Measurements from ENCODE around the gene CCDC192.

- no peak for TF ChIP-seq ELK1 (IDR thresholded peaks at IDR 0.05; ENCODE audit: low read depth, low read length)
- no peak for TF ChIP-seq JUND (IDR thresholded peaks at IDR 0.05; ENCODE audit: low read depth, low read length)
- TF ChIP-seq POLR2A (IDR thresholded peaks at IDR 0.05; ENCODE audit: low read depth, low read length) = no peak
- TF ChIP-seq BHLHE40 (IDR thresholded peaks at IDR 0.05; ENCODE audit: borderline replicate concordance in 1 of 2, low read depth in 2 of 2, low read length in 1 of 2) = no peak
- no peak for TF ChIP-seq EZH2 (IDR thresholded peaks at IDR 0.05; ENCODE audit: borderline replicate concordance, control insufficient read depth, low read depth, low read length)
- TF ChIP-seq, protein P1, sequence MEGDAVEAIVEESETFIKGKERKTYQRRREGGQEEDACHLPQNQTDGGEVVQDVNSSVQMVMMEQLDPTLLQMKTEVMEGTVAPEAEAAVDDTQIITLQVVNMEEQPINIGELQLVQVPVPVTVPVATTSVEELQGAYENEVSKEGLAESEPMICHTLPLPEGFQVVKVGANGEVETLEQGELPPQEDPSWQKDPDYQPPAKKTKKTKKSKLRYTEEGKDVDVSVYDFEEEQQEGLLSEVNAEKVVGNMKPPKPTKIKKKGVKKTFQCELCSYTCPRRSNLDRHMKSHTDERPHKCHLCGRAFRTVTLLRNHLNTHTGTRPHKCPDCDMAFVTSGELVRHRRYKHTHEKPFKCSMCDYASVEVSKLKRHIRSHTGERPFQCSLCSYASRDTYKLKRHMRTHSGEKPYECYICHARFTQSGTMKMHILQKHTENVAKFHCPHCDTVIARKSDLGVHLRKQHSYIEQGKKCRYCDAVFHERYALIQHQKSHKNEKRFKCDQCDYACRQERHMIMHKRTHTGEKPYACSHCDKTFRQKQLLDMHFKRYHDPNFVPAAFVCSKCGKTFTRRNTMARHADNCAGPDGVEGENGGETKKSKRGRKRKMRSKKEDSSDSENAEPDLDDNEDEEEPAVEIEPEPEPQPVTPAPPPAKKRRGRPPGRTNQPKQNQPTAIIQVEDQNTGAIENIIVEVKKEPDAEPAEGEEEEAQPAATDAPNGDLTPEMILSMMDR (IDR thresholded peaks at IDR 0.05 in 2 of 3, conservative IDR thresholded peaks at IDR 0.05 in 1 of 3; ENCODE audit: control insufficient read depth in 2 of 3, extremely low read depth in 1 of 3, insufficient read depth in 1 of 3, low read depth in 3 of 3, low read length in 3 of 3) = no peak
- no peak for TF ChIP-seq FOXM1 (IDR thresholded peaks at IDR 0.05; ENCODE audit: low read depth, low read length)
- no peak for TF ChIP-seq EP300 (IDR thresholded peaks at IDR 0.05; ENCODE audit: borderline replicate concordance in 1 of 2, control insufficient read depth in 1 of 2, low read depth in 2 of 2, low read length in 2 of 2)
- TF ChIP-seq POLR2AphosphoS5 (IDR thresholded peaks at IDR 0.05; ENCODE audit: low read length) = no peak
- TF ChIP-seq ZBED1 (IDR thresholded peaks at IDR 0.05; ENCODE audit: borderline replicate concordance) = no peak
- TF ChIP-seq RFX5 (IDR thresholded peaks at IDR 0.05; ENCODE audit: low read depth, low read length) = no peak
Measured at GRCh38 chr5:127849891-127850290, 146.7 kb downstream of the CCDC192 start.

Data from GM12878 (cell line).